ENCODE measurements around the gene SUSD6.
"Not testable (repeated sequence)": the region's sequence is repeated elsewhere in the genome, so short reads cannot be mapped to it uniquely, and the experiment has no call there.

- TF ChIP-seq, protein P1, sequence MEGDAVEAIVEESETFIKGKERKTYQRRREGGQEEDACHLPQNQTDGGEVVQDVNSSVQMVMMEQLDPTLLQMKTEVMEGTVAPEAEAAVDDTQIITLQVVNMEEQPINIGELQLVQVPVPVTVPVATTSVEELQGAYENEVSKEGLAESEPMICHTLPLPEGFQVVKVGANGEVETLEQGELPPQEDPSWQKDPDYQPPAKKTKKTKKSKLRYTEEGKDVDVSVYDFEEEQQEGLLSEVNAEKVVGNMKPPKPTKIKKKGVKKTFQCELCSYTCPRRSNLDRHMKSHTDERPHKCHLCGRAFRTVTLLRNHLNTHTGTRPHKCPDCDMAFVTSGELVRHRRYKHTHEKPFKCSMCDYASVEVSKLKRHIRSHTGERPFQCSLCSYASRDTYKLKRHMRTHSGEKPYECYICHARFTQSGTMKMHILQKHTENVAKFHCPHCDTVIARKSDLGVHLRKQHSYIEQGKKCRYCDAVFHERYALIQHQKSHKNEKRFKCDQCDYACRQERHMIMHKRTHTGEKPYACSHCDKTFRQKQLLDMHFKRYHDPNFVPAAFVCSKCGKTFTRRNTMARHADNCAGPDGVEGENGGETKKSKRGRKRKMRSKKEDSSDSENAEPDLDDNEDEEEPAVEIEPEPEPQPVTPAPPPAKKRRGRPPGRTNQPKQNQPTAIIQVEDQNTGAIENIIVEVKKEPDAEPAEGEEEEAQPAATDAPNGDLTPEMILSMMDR (IDR thresholded peaks at IDR 0.05; ENCODE audit: low read length) = not testable (repeated sequence)
- not testable (repeated sequence) for TF ChIP-seq EZH2 (optimal IDR thresholded peaks at IDR 0.05; ENCODE audit: low read depth, low read length)
These were observed 87.8 kb downstream of the SUSD6 start for GRCh38 chr14:69699243-69699642.

Data from MM.1S (cell line).